ENCODE data around the gene PIK3AP1.

Gene PIK3AP1

GRCh38 chr10:96642973-96643372, 77.3 kb downstream of the PIK3AP1 start:
- peak in 1 of 2 donors; percentile 31 for DNase-seq (ENCODE audit: low read depth in 2 of 2)

GRCh38 chr10:96642530-96642929, 77.8 kb downstream of the PIK3AP1 start:
- no peak for DNase-seq (ENCODE audit: low read depth in 2 of 2)

DNA sequence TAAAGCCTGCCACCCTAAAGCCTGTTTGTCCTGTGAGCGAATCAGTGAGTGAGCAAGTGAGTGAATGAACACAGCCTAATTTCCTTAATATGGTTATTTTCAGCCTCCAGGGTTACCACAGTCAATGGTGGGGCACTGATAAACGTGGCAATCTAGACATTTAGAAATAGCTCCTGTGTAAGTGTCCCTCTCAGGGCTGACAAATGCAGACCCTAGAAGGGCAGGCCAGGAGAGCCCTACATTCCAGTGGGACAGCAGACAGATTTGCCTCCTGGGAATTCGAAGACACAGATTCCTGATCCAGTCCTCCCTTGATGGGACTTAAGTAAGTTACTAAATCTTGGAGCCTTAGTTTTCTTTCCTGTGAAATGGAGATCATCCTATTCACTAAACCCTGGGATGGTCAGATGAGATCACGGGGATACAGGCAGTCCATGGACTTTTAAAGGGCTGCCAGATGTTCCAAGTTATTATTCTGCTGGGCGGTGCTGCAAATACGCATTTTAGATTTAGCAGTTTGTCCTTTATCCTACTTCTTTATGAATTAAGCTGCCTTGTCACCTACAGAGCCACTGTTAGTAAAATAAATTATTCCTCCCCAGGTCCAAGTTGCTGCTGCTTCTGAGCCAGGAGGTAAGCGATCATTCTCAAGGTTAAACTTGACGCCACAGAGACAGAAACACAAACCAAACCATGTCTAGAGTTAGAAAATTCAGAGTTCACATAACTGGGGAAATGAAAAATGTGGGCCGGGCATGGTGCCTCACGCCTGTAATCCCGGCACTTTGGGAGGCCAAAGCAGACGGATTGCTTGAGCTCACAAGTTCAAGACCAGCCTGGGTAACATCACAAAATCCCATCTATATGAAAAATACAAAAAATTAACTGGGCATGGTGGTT, 78.7 kb downstream of the PIK3AP1 start:
- no peak for DNase-seq (ENCODE audit: low read depth in 2 of 2)

DNA sequence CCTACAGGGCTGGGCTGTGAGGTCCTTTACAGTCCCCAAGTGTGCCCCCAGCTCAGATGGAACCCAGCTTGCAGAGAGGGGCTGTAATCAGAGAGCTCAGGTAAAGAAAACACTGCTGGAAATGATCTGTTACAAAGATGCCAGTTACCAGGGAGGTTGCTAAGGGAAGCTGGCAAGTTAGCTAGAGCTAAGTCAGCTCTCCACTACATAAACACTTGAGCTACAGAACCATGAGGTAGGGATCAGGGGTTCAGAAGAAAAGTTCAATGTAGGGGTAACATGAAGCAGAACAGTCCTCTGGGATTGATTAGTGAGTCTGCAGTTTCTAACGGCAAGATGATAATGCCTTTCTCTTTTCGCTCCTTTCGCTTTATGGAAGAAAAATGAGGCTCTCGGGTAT, 80.4 kb downstream of the PIK3AP1 start:
- DNase-seq (ENCODE audit: low read depth in 2 of 2) = no peak

DNA sequence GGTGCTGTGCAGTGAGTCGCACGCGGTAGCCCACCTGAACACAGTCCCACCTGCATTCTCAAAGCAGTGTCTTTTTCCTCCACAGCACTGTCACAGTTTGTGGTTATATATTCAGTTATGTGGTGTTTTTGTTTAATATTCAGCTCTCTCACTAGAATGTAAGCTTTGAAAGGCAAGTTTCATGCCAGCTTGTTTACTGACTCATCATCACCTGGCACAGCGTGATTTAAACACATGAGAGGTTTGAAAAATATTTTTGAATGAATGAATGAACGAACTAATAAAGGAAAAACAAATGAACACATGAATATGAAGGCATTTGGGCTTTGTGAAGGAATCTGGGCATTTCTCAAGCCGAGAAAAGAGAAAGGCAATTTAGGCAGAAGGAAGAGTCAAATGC, 81.6 kb downstream of the PIK3AP1 start:
- DNase-seq (ENCODE audit: low read depth in 2 of 2) = no peak

- no peak for DNase-seq (ENCODE audit: low read depth in 2 of 2)
Measured at GRCh38 chr10:96638120-96638519, 82.2 kb downstream of the PIK3AP1 start.

- DNase-seq (ENCODE audit: low read depth in 2 of 2) = no peak
Measured at GRCh38 chr10:96637709-96638108, 82.6 kb downstream of the PIK3AP1 start.

DNA sequence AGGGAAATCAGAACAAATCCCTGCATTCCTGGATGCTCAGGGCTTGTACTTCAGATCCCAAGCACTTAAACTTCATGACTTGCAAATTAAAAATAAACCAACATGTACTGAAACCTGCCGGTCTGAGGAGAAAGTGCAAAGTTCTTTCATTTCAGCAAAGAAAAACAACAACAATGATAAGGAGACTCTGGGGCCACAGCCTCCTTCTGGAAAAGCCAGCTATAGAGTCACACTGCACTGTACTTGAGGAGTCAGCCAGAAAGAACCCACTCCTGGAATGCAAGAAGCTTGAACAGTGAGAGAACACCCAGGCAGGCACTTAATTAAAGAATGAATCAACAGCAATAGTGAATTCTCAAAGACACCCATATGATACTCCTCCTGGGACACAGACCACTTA, 83.8 kb downstream of the PIK3AP1 start:
- DNase-seq (ENCODE audit: low read depth in 2 of 2) = no peak

GRCh38 chr10:96632974-96633710, 87.2 kb downstream of the PIK3AP1 start:
- no peak for DNase-seq (ENCODE audit: low read depth in 2 of 2)

DNA sequence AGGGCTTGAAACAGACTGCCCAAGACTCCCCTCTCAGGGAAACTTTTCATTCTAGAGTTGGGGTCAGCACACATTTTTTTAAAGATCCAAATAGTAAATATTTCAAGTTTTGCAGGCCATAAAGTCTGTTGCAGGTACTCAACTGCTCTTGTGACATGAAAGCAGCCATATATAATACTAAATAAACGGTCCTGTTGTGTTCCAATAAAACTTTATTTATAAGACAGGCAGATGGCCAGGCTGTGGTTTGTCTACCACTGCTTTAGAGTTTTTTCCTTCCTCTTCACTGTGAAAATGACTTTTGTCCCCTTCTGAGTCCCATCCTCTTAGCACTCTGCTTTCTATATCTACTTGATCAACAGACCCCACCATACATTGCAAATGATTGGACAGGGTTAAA, 93.0 kb downstream of the PIK3AP1 start:
- no peak for DNase-seq (ENCODE audit: low read depth in 2 of 2)

GRCh38 chr10:96626795-96627194, 93.5 kb downstream of the PIK3AP1 start:
- DNase-seq (ENCODE audit: low read depth in 2 of 2) = no peak

- no peak for DNase-seq (ENCODE audit: low read depth in 2 of 2)
Measured at GRCh38 chr10:96625173-96625572, 95.1 kb downstream of the PIK3AP1 start.

GRCh38 chr10:96622013-96622787, 98.1 kb downstream of the PIK3AP1 start:
- no peak for DNase-seq (ENCODE audit: low read depth in 2 of 2)

GRCh38 chr10:96619796-96620773, 100.2 kb downstream of the PIK3AP1 start:
- no peak for DNase-seq (ENCODE audit: low read depth in 2 of 2)

GRCh38 chr10:96619120-96619519, 101.2 kb downstream of the PIK3AP1 start:
- no peak for DNase-seq (ENCODE audit: low read depth in 2 of 2)

GRCh38 chr10:96618653-96619052, 101.7 kb downstream of the PIK3AP1 start:
- no peak for DNase-seq (ENCODE audit: low read depth in 2 of 2)

DNA sequence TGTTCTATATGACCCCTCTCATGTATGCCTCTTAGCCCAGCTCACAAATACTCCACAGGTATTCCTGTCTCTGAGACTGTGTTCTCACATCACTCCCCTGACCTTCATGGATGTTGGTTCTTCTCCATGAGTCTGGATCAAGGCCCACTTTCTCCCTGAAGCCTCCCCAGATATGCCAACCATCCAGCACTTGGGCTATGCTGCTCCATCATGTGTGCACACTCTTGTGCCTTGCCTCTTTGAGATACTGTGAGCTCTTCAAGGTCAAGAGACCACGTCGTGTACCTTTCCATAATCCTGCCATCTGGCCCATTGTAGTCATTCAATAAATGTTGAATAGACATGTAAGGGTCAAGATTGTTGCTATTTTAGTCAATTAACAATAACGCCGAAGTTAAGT, 103.4 kb downstream of the PIK3AP1 start:
- DNase-seq (ENCODE audit: low read depth in 2 of 2) = no peak

- DNase-seq (ENCODE audit: low read depth in 2 of 2) = no peak
Measured at GRCh38 chr10:96614515-96614914, 105.8 kb downstream of the PIK3AP1 start.

- DNase-seq (ENCODE audit: low read depth in 2 of 2) = no peak
Measured at GRCh38 chr10:96613576-96613975, 106.7 kb downstream of the PIK3AP1 start.

- no peak for DNase-seq (ENCODE audit: low read depth in 2 of 2)
Measured at GRCh38 chr10:96612055-96612830, 108.1 kb downstream of the PIK3AP1 start.

Measured in stimulated activated CD8-positive, alpha-beta memory T cell treated with anti-CD3 and anti-CD28 coated beads, Interleukin-15, amount 100 ng/mL, for 4 hours (primary cell).